Measurements from ENCODE around the gene TRAPPC10. TPM values are rescaled to one million over a fixed set of nuclear protein-coding genes. Genes with fewer than 3 reads are reported as not detected.

TRAPPC10 gene
- total and polyA plus RNA-seq, 2 of the 8 experiments (the other 6 are each of a cell fraction or from before 2014, with no cell fraction given): 18.5 to 29.8 TPM

DNA sequence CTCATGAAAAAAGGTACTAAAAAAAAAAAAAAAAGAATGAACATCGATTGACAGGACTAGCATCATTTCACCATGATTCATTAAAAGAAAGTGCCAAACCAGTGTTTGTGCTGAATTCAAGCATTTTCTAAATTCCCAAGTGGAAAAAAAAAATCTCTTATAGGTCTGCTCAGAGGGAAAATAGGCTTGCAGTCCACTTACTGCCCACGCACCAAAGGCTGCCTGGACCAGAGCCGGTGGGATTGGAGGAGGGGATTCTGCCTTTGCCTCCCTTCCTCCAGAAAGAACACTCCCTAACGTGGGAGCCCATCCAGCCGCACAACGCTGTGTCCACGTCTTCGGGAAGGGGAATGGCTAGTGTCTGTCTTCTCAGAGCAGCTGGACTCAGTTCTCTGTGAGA lies 5.5 kb upstream of the TRAPPC10 start:
- no peaks in the 10 kb centered on the region for H3K79me2 ChIP-seq (ENCODE audit: control insufficient read depth in 1 of 2, insufficient read depth in 2 of 2, low read length in 2 of 2)
- 0 out of 2 replicates have a peak, but pooled peaks cover 2% of the 10 kb centered on the region for H3K23me2 ChIP-seq (ENCODE audit: low read depth, low read length)
- H3K36me3 ChIP-seq (ENCODE audit: control insufficient read depth in 2 of 4, insufficient read depth in 4 of 4, low read length in 3 of 4): no peaks in the 10 kb centered on the region
- H4K5ac ChIP-seq (ENCODE audit: insufficient read length, low read depth, low read length): no peak overlapping the region
- ChIA-PET CTCF (ENCODE audit: partially characterized antibody) (no interaction called here), POLR2A (ENCODE audit: partially characterized antibody) (no interaction called here)
- no peak overlapping the region for H3K14ac ChIP-seq (ENCODE audit: insufficient read length)
- no peak overlapping the region for H2BK12ac ChIP-seq (ENCODE audit: low read depth, low read length)
- no peak overlapping the region for H2AFZ ChIP-seq (ENCODE audit: low read length)
- H3K4me1 ChIP-seq (replicated peaks in 1 of 4; ENCODE audit: control insufficient read depth in 3 of 4, insufficient read depth in 4 of 4, low read length in 3 of 4): peaks cover 3 to 8% (median 5%) of the 10 kb centered on the region in 4 experiments; a peak in 5 of 7 replicates
- H4K8ac ChIP-seq (ENCODE audit: extremely low read depth, insufficient read depth, low read length): no peak overlapping the region
- H3K27ac ChIP-seq (ENCODE audit: low read depth, low read length): no peak overlapping the region
- H3K4me2 ChIP-seq (ENCODE audit: insufficient read depth in 1 of 2, low read depth in 2 of 2, low read length in 2 of 2): no peak overlapping the region
- H3K4me3 ChIP-seq (ENCODE audit: extremely low read depth in 1 of 4, insufficient read depth in 2 of 4, low read depth in 3 of 4, low read length in 4 of 4): no peak overlapping the region
- no peaks in the 10 kb centered on the region for H4K20me1 ChIP-seq (replicated peaks in 1 of 2; ENCODE audit: control insufficient read depth in 1 of 2, insufficient read depth in 2 of 2, low read length in 2 of 2)
- no peak overlapping the region for H2BK5ac ChIP-seq (ENCODE audit: low read depth, low read length)
- no peak overlapping the region for H2BK120ac ChIP-seq (replicated peaks; ENCODE audit: low read depth, low read length)
- H3K18ac ChIP-seq (ENCODE audit: extremely low read depth, low read length): no peak overlapping the region
- no peaks in the 10 kb centered on the region for H3K79me1 ChIP-seq (ENCODE audit: low read depth, low read length)
- FAIRE-seq (no peak), DNase-seq (ENCODE audit: low read depth in 1 of 2, low spot score in 2 of 2) (no peak)
- H3K9ac ChIP-seq (replicated peaks in 1 of 4; ENCODE audit: extremely low read depth in 1 of 4, low read depth in 3 of 4, low read length in 3 of 4): no peak overlapping the region
- no peak overlapping the region for H2AK5ac ChIP-seq (ENCODE audit: low read depth, low read length)
- no peak overlapping the region for H3K4ac ChIP-seq (replicated peaks; ENCODE audit: insufficient read length, low read depth, low read length)
- 84% methylated on average over 8 of the region's 8 CpGs; no CpG with 5 or more reads in 1 of the 2 experiments for WGBS, 2 experiments (ENCODE audit: extremely low coverage in 1 of 2, insufficient coverage in 1 of 2, insufficient read length in 1 of 2, insufficient replicate concordance in 2 of 2, low coverage in 1 of 2, low lambda C conversion rate in 2 of 2, missing lambda C conversion rate in 1 of 2)
- no peaks in the 10 kb centered on the region for H3K27me3 ChIP-seq (replicated peaks in 1 of 4; ENCODE audit: control insufficient read depth in 3 of 4, extremely low read depth in 1 of 4, insufficient read depth in 3 of 4, low read length in 3 of 4)
- H3K23ac ChIP-seq (ENCODE audit: insufficient read length): no peak overlapping the region
- H3K9me3 ChIP-seq (ENCODE audit: insufficient read depth in 2 of 2, low read depth in 1 of 2, low read length in 1 of 2): no peaks in the 10 kb centered on the region
- H3K56ac ChIP-seq (replicated peaks; ENCODE audit: insufficient read length, low read depth, low read length): no peak overlapping the region
- no peak overlapping the region for H4K91ac ChIP-seq (replicated peaks; ENCODE audit: insufficient read length, low read length)
- H2BK20ac ChIP-seq (ENCODE audit: low read length): no peak overlapping the region
- TF ChIP-seq TAF1 (IDR thresholded peaks at IDR 0.05; ENCODE audit: low read depth, low read length): no peak
- no peak for TF ChIP-seq SUZ12 (IDR thresholded peaks at IDR 0.05; ENCODE audit: low read length)
- no peak for TF ChIP-seq KDM4A (IDR thresholded peaks at IDR 0.05; ENCODE audit: low read depth, low read length, severe bottlenecking)
- no peak overlapping the region for H2BK15ac ChIP-seq (ENCODE audit: low read length)
